K562 (cell line): ENCODE data around the gene EFNA2.

ENCODE experiments used
- ATF2 ChIP-seq: sonication (generic); formaldehyde crosslinking; IDR thresholded peaks from 2 replicates; pipeline ENCODE4 v1.8.1; 2022; ENCODE audit warnings: missing genetic modification reagents
- CTCF ChIP-seq, 3 experiments: IDR thresholded peaks in 2 of 3; conservative IDR thresholded peaks in 1 of 3; 2 replicates each; pipeline ENCODE4 v1.5.1; 2011 to 2012; ENCODE audit warnings: low read length in 3 of 3, mild to moderate bottlenecking in 3 of 3, control low read depth in 2 of 3, improper control_type of control experiment in 1 of 3, inconsistent platforms in 1 of 3, low read depth in 1 of 3, mixed read lengths in 1 of 3, moderate library complexity in 1 of 3; ENCODE audit not compliant: insufficient read depth in 2 of 3
- NCOA6 ChIP-seq: fragments of 450-650 bp; IDR thresholded peaks from 2 replicates; pipeline ENCODE4 v1.6.1; 2017; ENCODE audit warnings: mild to moderate bottlenecking
- NEUROD1 ChIP-seq: fragments of 150-350 bp; IDR thresholded peaks from 2 replicates; pipeline ENCODE4 v1.6.1; 2014; ENCODE audit warnings: borderline replicate concordance, low read length, low read depth; ENCODE audit not compliant: partially characterized antibody

- TF ChIP-seq CTCF (IDR thresholded peaks at IDR 0.05 in 2 of 3, conservative IDR thresholded peaks at IDR 0.05 in 1 of 3; ENCODE audit: insufficient read depth in 2 of 3, low read depth in 1 of 3, low read length in 3 of 3) (no peak), ATF2 (CRISPR knock-in tag) (no peak), NEUROD1 (no peak), NCOA6 (no peak)
Observed at GRCh38 chr19:1244693-1245451, 40.8 kb upstream of the EFNA2 start.
